ENCODE measurements around the gene UGT1A7.
"Not testable (repeated sequence)": the region's sequence is repeated elsewhere in the genome, so short reads cannot be mapped to it uniquely, and the experiment has no call there.

DNA sequence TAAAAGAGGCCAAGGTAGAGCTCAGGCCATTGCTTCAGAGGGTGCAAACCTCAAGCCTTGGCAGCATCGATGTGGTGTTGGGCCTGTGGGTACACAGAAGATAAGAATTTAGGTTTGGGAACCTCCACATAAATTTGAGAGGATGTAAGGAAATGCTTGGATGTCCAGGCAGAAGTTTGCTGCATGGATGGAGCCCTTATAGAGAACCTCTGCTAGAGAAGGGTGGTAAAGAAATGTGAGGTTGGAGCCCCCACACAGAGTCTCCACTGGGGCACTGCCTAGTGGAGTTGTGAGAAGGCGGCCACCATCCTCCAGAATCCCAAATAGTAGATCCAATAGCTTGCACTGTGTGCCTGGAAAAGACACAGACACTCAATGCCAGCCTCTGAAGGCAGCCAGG is 69.0 kb downstream of the UGT1A7 start:
- TF ChIP-seq, protein P1, sequence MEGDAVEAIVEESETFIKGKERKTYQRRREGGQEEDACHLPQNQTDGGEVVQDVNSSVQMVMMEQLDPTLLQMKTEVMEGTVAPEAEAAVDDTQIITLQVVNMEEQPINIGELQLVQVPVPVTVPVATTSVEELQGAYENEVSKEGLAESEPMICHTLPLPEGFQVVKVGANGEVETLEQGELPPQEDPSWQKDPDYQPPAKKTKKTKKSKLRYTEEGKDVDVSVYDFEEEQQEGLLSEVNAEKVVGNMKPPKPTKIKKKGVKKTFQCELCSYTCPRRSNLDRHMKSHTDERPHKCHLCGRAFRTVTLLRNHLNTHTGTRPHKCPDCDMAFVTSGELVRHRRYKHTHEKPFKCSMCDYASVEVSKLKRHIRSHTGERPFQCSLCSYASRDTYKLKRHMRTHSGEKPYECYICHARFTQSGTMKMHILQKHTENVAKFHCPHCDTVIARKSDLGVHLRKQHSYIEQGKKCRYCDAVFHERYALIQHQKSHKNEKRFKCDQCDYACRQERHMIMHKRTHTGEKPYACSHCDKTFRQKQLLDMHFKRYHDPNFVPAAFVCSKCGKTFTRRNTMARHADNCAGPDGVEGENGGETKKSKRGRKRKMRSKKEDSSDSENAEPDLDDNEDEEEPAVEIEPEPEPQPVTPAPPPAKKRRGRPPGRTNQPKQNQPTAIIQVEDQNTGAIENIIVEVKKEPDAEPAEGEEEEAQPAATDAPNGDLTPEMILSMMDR (IDR thresholded peaks at IDR 0.05), result not testable (repeated sequence)
- not testable (repeated sequence) for TF ChIP-seq POLR2AphosphoS5 (IDR thresholded peaks at IDR 0.05; ENCODE audit: insufficient read depth in 1 of 2, low read depth in 1 of 2); POLR2A (IDR thresholded peaks at IDR 0.05)
